Neural progenitor cell (in vitro differentiated cells): ENCODE results near the gene SLC25A12. TPM values are rescaled to one million over a fixed set of nuclear protein-coding genes. Genes with fewer than 3 reads are reported as not detected.
A peak's percentile ranks its signal among the peaks of the same experiment; 100 is the strongest.

Source experiments
- DNase-seq: peaks from one replicate; pipeline ENCODE4 v3.0.0-alpha.2; 2016; ENCODE audit warnings: low spot score
- H2AFZ ChIP-seq: fragments of 200-600 bp; sonication (generic); replicated peaks from 2 replicates; pipeline ENCODE4 v1.6.1; 2016; ENCODE audit warnings: antibody characterized with exemption
- H3F3A ChIP-seq: fragments of 200-600 bp; sonication (generic); 2 replicates; pipeline ENCODE4 v1.6.1; 2016; ENCODE audit warnings: antibody characterized with exemption, low read depth
- H3K27ac ChIP-seq: fragments of 200-600 bp; sonication (generic); 2 replicates; pipeline ENCODE4 v1.5.1; 2016; ENCODE audit warnings: mild to moderate bottlenecking
- H3K27me3 ChIP-seq: fragments of 200-600 bp; sonication (generic); 2 replicates; pipeline ENCODE4 v1.6.1; 2016; ENCODE audit warnings: mild to moderate bottlenecking, moderate library complexity
- H3K36me3 ChIP-seq: fragments of 200-600 bp; sonication (generic); 2 replicates; pipeline ENCODE4 v1.5.1; 2016
- H3K4me1 ChIP-seq: fragments of 200-600 bp; sonication (generic); 2 replicates; pipeline ENCODE4 v1.6.1; 2016; ENCODE audit warnings: mixed run types
- H3K4me2 ChIP-seq: fragments of 200-600 bp; sonication (generic); 2 replicates; pipeline ENCODE4 v1.6.1; 2016
- H3K4me3 ChIP-seq: fragments of 200-600 bp; sonication (generic); 2 replicates; pipeline ENCODE4 v1.5.1; 2016
- H3K79me2 ChIP-seq: fragments of 200-600 bp; sonication (generic); 2 replicates; pipeline ENCODE4 v1.6.1; 2016; ENCODE audit warnings: low read depth
- H3K9ac ChIP-seq: fragments of 200-600 bp; sonication (generic); 2 replicates; pipeline ENCODE4 v1.6.1; 2016
- H3K9me3 ChIP-seq: fragments of 200-600 bp; sonication (generic); 2 replicates; pipeline ENCODE4 v1.5.1; 2016; ENCODE audit warnings: low read depth
- H4K20me1 ChIP-seq: fragments of 200-600 bp; sonication (generic); 2 replicates; pipeline ENCODE4 v1.6.1; 2016; ENCODE audit warnings: low read depth
- H3K27ac Mint-ChIP-seq: 3 replicates; pipeline ENCODE4 v1.8.0; 2021; ENCODE audit warnings: mixed read lengths
- H3K27me3 Mint-ChIP-seq: 2 replicates; pipeline ENCODE4 v1.8.0; 2022; ENCODE audit warnings: low read depth, mild to moderate bottlenecking, inconsistent platforms, moderate library complexity, mixed read lengths; ENCODE audit not compliant: insufficient read depth
- H3K36me3 Mint-ChIP-seq: 3 replicates; pipeline ENCODE4 v1.8.0; 2021; ENCODE audit warnings: mixed read lengths
- H3K4me1 Mint-ChIP-seq: 3 replicates; pipeline ENCODE4 v1.8.0; 2021; ENCODE audit warnings: mixed read lengths
- H3K4me3 Mint-ChIP-seq: 3 replicates; pipeline ENCODE4 v1.8.0; 2021; ENCODE audit warnings: mild to moderate bottlenecking, moderate library complexity, mixed read lengths
- H3K9me3 Mint-ChIP-seq: 3 replicates; pipeline ENCODE4 v1.8.0; 2020; ENCODE audit warnings: mixed read lengths
- EZH2 ChIP-seq: fragments of 200-600 bp; sonication (generic); IDR thresholded peaks from 2 replicates; pipeline ENCODE4 v1.6.1; 2017; ENCODE audit warnings: antibody characterized with exemption, mild to moderate bottlenecking, moderate library complexity
- EZH2phosphoT487 ChIP-seq: fragments of 200-600 bp; sonication (generic); IDR thresholded peaks from 2 replicates; pipeline ENCODE4 v1.6.1; 2017; ENCODE audit warnings: antibody characterized with exemption
- total RNA-seq: library from RNA; depleted of rRNA; stranded (reverse); fragments of >200 nt; gene quantifications from 2 replicates; pipeline ENCODE4 v1.2.3, GENCODE V29; 2015; ENCODE audit warnings: low replicate concordance
- TF ChIP-seq, protein P1 (sequence below): fragments of 200-600 bp; sonication (generic); IDR thresholded peaks from 2 replicates; pipeline ENCODE4 v1.5.1; 2017; ENCODE audit warnings: antibody characterized with exemption, mild to moderate bottlenecking

The SLC25A12 gene
- total RNA-seq, 1 donor from 2014 or later = 1.4 TPM

GRCh38 chr2:171894612-171894947, 536 bp upstream of the SLC25A12 start:
- no peaks in the 10 kb centered on the region for H4K20me1 ChIP-seq
- no peaks in the 10 kb centered on the region for H3K27me3 ChIP-seq
- H3K36me3 ChIP-seq = no peaks in the 10 kb centered on the region
- DNase-seq = no peak
- H3K4me1 Mint-ChIP-seq = peaks cover 14% of the 10 kb centered on the region
- peak overlapping the region; percentile 88 for H2AFZ ChIP-seq
- H3K27ac ChIP-seq = no peak overlapping the region
- H3K4me1 ChIP-seq = no peaks in the 10 kb centered on the region
- peak overlapping the region; percentile 97 for H3K4me3 Mint-ChIP-seq
- H3K27me3 Mint-ChIP-seq = peaks cover 5% of the 10 kb centered on the region
- TF ChIP-seq EZH2 = no peak
- TF ChIP-seq, protein P1, sequence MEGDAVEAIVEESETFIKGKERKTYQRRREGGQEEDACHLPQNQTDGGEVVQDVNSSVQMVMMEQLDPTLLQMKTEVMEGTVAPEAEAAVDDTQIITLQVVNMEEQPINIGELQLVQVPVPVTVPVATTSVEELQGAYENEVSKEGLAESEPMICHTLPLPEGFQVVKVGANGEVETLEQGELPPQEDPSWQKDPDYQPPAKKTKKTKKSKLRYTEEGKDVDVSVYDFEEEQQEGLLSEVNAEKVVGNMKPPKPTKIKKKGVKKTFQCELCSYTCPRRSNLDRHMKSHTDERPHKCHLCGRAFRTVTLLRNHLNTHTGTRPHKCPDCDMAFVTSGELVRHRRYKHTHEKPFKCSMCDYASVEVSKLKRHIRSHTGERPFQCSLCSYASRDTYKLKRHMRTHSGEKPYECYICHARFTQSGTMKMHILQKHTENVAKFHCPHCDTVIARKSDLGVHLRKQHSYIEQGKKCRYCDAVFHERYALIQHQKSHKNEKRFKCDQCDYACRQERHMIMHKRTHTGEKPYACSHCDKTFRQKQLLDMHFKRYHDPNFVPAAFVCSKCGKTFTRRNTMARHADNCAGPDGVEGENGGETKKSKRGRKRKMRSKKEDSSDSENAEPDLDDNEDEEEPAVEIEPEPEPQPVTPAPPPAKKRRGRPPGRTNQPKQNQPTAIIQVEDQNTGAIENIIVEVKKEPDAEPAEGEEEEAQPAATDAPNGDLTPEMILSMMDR = no peak
- no peak for TF ChIP-seq EZH2phosphoT487
- H3F3A ChIP-seq = peaks cover 10% of the 10 kb centered on the region
- H3K27ac Mint-ChIP-seq = no peak overlapping the region
- H3K9me3 ChIP-seq = peaks cover 7% of the 10 kb centered on the region
- H3K9ac ChIP-seq = no peak overlapping the region
- peaks cover 6% of the 10 kb centered on the region for H3K9me3 Mint-ChIP-seq
- H3K36me3 Mint-ChIP-seq = peaks cover 7% of the 10 kb centered on the region
- no peaks in the 10 kb centered on the region for H3K79me2 ChIP-seq
- H3K4me3 ChIP-seq = peak overlapping the region; percentile 72
- H3K4me2 ChIP-seq = peak overlapping the region; percentile 82

- Histone ChIP-seq H4K20me1 (no peaks in the 10 kb centered on the region), H3K27me3 (no peaks in the 10 kb centered on the region), H3F3A (peaks cover 10% of the 10 kb centered on the region), H3K4me2 (peak overlapping the region; percentile 82), H3K79me2 (no peaks in the 10 kb centered on the region), H3K9me3 (peaks cover 3% of the 10 kb centered on the region), H3K36me3 (no peaks in the 10 kb centered on the region), H2AFZ (peak overlapping the region; percentile 88), H3K9ac (no peak overlapping the region), H3K27ac (no peak overlapping the region), H3K4me1 (no peaks in the 10 kb centered on the region), H3K4me3 (peak overlapping the region; percentile 72)
- DNase-seq = no peak
- TF ChIP-seq, protein P1 = no peak
- TF ChIP-seq EZH2phosphoT487 = no peak
- TF ChIP-seq EZH2 = no peak
- peaks cover 4% of the 10 kb centered on the region for H3K9me3 Mint-ChIP-seq
- H3K4me1 Mint-ChIP-seq = peaks cover 14% of the 10 kb centered on the region
- peak overlapping the region; percentile 18 for H3K27ac Mint-ChIP-seq
- peak overlapping the region; percentile 97 for H3K4me3 Mint-ChIP-seq
- peaks cover 12% of the 10 kb centered on the region for H3K36me3 Mint-ChIP-seq
- H3K27me3 Mint-ChIP-seq = peaks cover 3% of the 10 kb centered on the region
Measured at GRCh38 chr2:171893196-171893823, 734 bp downstream of the SLC25A12 start.

GRCh38 chr2:171889808-171890207, 4.2 kb downstream of the SLC25A12 start:
- no peaks in the 10 kb centered on the region for H3K4me1 ChIP-seq
- Mint-ChIP-seq H3K4me3 (no peak overlapping the region), H3K4me1 (peaks cover 13% of the 10 kb centered on the region), H3K27ac (no peak overlapping the region), H3K27me3 (peaks cover 3% of the 10 kb centered on the region), H3K36me3 (peaks cover 15% of the 10 kb centered on the region), H3K9me3 (no peaks in the 10 kb centered on the region)
- no peaks in the 10 kb centered on the region for H4K20me1 ChIP-seq
- no peak overlapping the region for H3K4me2 ChIP-seq
- H3K27ac ChIP-seq = no peak overlapping the region
- H3F3A ChIP-seq = peaks cover 10% of the 10 kb centered on the region
- no peak overlapping the region for H3K4me3 ChIP-seq
- DNase-seq = no peak
- TF ChIP-seq EZH2phosphoT487 (no peak), EZH2 (no peak)
- TF ChIP-seq, protein P1 = no peak
- no peaks in the 10 kb centered on the region for H3K27me3 ChIP-seq
- no peak overlapping the region for H2AFZ ChIP-seq
- H3K9ac ChIP-seq = no peak overlapping the region
- H3K36me3 ChIP-seq = no peaks in the 10 kb centered on the region
- no peaks in the 10 kb centered on the region for H3K79me2 ChIP-seq
- no peaks in the 10 kb centered on the region for H3K9me3 ChIP-seq
